Suprapubic skin (tissue), 4 donors: ENCODE measurements around the gene CDK9. TPM values are rescaled to one million over a fixed set of nuclear protein-coding genes. Genes with fewer than 3 reads are reported as not detected.
A peak's percentile ranks its signal among the peaks of the same experiment; 100 is the strongest.

ENCODE experiments used
- DNase-seq, 2 donors: peaks; one replicate each; pipeline ENCODE4 v3.0.0-alpha.2; 2019; ENCODE audit warnings: low spot score in 2 of 2
- H3K27ac ChIP-seq: fragments of 200-600 bp; sonication (generic); one replicate; pipeline ENCODE4 v1.5.1; 2019
- H3K27me3 ChIP-seq: fragments of 200-600 bp; sonication (generic); one replicate; pipeline ENCODE4 v1.5.1; 2019
- H3K36me3 ChIP-seq: fragments of 200-600 bp; sonication (generic); one replicate; pipeline ENCODE4 v1.5.1; 2019
- H3K4me1 ChIP-seq: fragments of 200-600 bp; sonication (generic); one replicate; pipeline ENCODE4 v1.5.1; 2019
- H3K4me3 ChIP-seq: fragments of 200-600 bp; sonication (generic); one replicate; pipeline ENCODE4 v1.5.1; 2019; ENCODE audit warnings: mild to moderate bottlenecking
- H3K9me3 ChIP-seq: fragments of 200-600 bp; sonication (generic); one replicate; pipeline ENCODE4 v1.5.1; 2019
- EP300 ChIP-seq: sonication (generic); formaldehyde crosslinking; IDR thresholded peaks from one replicate; pipeline ENCODE4 v1.6.1; 2017; ENCODE audit warnings: antibody characterized with exemption
- POLR2A ChIP-seq, 2 donors: fragments of 450-650 bp; IDR thresholded peaks; one replicate each; pipeline ENCODE4 v1.6.1; 2017; ENCODE audit warnings: antibody characterized with exemption in 2 of 2, mild to moderate bottlenecking in 2 of 2, moderate library complexity in 2 of 2
- POLR2AphosphoS5 ChIP-seq, 3 donors: sonication (generic); formaldehyde crosslinking; IDR thresholded peaks; one replicate each; pipeline ENCODE4 v1.6.1; 2017; ENCODE audit warnings: antibody characterized with exemption in 3 of 3
- WGBS: methylation state at CpG from one replicate; pipeline ENCODE4 v1.1.5; 2018; 5-methylcytosine and 5-hydroxymethylcytosine counted together
- total RNA-seq, 4 donors: library from RNA; depleted of rRNA; stranded (reverse); fragments of >200 nt; gene quantifications; one replicate each; pipeline ENCODE4 v1.1.0, GENCODE V29; 2016
- TF ChIP-seq, protein P1 (sequence below), 2 donors: fragments of 200-600 bp in 1 of 2; fragments of 450-650 bp in 1 of 2; sonication (generic) in 1 of 2; IDR thresholded peaks; one replicate each; pipeline ENCODE4 v1.5.1; 2016 to 2019; ENCODE audit warnings: antibody characterized with exemption in 2 of 2, mild to moderate bottlenecking in 1 of 2, moderate library complexity in 1 of 2

The CDK9 gene
- total RNA-seq, 4 donors from 2014 or later, result 57.2 to 119 (median 72.7) TPM

DNA sequence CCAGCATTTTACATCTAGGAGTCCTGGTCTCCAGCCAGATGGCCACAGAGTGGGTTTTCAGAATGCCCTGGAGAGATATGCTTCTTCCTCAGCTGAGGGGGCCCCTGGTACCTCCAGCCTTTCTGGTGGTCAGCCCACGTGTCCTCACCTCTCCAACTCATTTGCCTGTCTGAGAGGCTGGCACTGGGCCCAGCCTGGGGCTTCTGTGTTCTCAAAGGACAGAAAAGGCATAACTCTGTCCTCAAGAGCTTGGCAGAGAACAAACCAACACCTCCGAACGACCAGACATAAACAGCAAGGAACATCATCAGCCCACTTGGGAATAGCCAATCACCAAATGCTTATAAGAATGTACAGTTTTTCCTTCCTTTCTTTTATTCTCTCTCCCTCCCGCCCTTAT, 51.5 kb downstream of the CDK9 start:
- Histone ChIP-seq H3K27ac (peak overlapping the region; percentile 79), H3K36me3 (peaks cover 8% of the 10 kb centered on the region), H3K4me3 (no peak overlapping the region), H3K27me3 (no peaks in the 10 kb centered on the region), H3K4me1 (peaks cover 53% of the 10 kb centered on the region), H3K9me3 (no peaks in the 10 kb centered on the region)
- DNase-seq, result peak; percentile 67 to 77
- 77% methylated on average over 4 of the region's 4 CpGs for WGBS
- TF ChIP-seq POLR2A (IDR thresholded peaks at IDR 0.05) (no peak), POLR2AphosphoS5 (IDR thresholded peaks at IDR 0.05) (no peak), EP300 (no peak)
- TF ChIP-seq, protein P1, sequence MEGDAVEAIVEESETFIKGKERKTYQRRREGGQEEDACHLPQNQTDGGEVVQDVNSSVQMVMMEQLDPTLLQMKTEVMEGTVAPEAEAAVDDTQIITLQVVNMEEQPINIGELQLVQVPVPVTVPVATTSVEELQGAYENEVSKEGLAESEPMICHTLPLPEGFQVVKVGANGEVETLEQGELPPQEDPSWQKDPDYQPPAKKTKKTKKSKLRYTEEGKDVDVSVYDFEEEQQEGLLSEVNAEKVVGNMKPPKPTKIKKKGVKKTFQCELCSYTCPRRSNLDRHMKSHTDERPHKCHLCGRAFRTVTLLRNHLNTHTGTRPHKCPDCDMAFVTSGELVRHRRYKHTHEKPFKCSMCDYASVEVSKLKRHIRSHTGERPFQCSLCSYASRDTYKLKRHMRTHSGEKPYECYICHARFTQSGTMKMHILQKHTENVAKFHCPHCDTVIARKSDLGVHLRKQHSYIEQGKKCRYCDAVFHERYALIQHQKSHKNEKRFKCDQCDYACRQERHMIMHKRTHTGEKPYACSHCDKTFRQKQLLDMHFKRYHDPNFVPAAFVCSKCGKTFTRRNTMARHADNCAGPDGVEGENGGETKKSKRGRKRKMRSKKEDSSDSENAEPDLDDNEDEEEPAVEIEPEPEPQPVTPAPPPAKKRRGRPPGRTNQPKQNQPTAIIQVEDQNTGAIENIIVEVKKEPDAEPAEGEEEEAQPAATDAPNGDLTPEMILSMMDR (IDR thresholded peaks at IDR 0.05), result no peak

DNA sequence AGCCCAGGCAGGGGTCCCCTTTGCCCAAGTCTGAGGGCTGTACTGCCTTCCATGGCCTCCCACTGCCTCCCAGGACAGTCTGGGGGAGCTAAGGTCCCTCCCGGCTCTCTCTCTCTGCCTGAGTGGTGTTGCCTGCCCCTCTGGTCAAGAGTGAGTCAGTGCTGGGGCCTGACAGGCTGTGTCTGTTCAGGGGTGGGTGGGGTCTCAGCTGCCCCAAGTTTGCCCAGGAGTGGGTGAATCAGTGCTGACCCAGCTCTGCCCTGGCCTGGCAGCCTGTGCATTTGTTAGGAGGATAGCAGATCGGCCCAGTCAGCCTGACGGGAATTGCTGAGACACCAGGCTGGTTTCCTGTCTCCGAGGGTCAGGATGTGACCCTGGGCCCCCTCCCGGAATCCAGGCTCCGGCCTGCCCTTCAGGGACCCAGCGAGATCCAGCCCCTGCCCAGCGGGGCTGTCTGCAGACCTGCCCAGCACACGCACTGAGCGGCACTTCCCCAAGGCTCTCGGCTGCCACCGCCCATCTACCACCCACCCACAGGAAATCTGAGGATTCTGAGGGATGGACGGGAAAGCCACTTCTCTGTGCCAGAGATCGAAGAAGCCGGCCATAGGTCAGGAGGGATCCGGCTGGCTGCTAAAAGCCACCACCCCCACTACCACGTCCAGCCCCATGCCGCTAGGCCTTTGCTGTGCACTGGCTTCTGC, 52.7 kb downstream of the CDK9 start:
- TF ChIP-seq, protein P1 (IDR thresholded peaks at IDR 0.05), result no peak
- TF ChIP-seq POLR2A (IDR thresholded peaks at IDR 0.05) (peak in 1 of 2 donors; percentile 23), POLR2AphosphoS5 (IDR thresholded peaks at IDR 0.05) (peak in 1 of 3 donors; percentile 12)
- H3K4me3 ChIP-seq, result no peak overlapping the region
- H3K27me3 ChIP-seq, result no peaks in the 10 kb centered on the region
- H3K27ac ChIP-seq, result peak overlapping the region; percentile 79
- peaks cover 53% of the 10 kb centered on the region for H3K4me1 ChIP-seq
- no peaks in the 10 kb centered on the region for H3K9me3 ChIP-seq
- DNase-seq, result peak; percentile 78 to 88
- H3K36me3 ChIP-seq, result peaks cover 17% of the 10 kb centered on the region
- WGBS, result 32% methylated on average over 7 of the region's 18 CpGs

Other genes with a start within 250 kb of the CDK9 start
- gene STXBP1, start 173.8 kb upstream of the CDK9 start, total RNA-seq, result 10 to 100 TPM; 18.4 to 28.2 (median 24.5) TPM
- gene CFAP157, start 79.0 kb upstream of the CDK9 start, total RNA-seq, result under 1 TPM in 2 of 4 donors, not detected in 2; 0.24 to 0.57 TPM
- gene PTRH1, start 70.4 kb upstream of the CDK9 start, total RNA-seq, result 10 to 100 TPM in 3 of 4 donors, 1 to 10 TPM in 1; 7.4 to 58.4 (median 41.6) TPM
- under 1 TPM in 2 of 4 donors, not detected in 2; 0.16 to 0.21 TPM for gene TTC16, start 70.0 kb upstream of the CDK9 start, total RNA-seq
- gene TOR2A, start 50.7 kb upstream of the CDK9 start, total RNA-seq, result 10 to 100 TPM; 16.1 to 24.3 (median 19.3) TPM
- gene SH2D3C, start 7.4 kb upstream of the CDK9 start, total RNA-seq, result 1 to 10 TPM; 3.4 to 8.9 (median 6.1) TPM
- 10 to 100 TPM; 22.9 to 50.3 (median 28.3) TPM for gene FPGS, start 16.8 kb downstream of the CDK9 start, total RNA-seq
- gene ENG, start 68.6 kb downstream of the CDK9 start, total RNA-seq, result 10 to 100 TPM; 17.2 to 38.7 (median 31.2) TPM
- 10 to 100 TPM; 22.6 to 36.0 (median 26.0) TPM for gene AK1, start 91.6 kb downstream of the CDK9 start, total RNA-seq
- gene ST6GALNAC6, start 113.6 kb downstream of the CDK9 start, total RNA-seq, result 10 to 100 TPM; 41.6 to 50.5 (median 47.0) TPM
- 10 to 100 TPM; 14.6 to 25.2 (median 20.2) TPM for gene ST6GALNAC4, start 131.0 kb downstream of the CDK9 start, total RNA-seq
- gene PIP5KL1, start 144.7 kb downstream of the CDK9 start, total RNA-seq, result 10 to 100 TPM in 1 of 4 donors, 1 to 10 TPM in 3; 5.8 to 14.7 (median 9.2) TPM
- gene DPM2, start 151.8 kb downstream of the CDK9 start, total RNA-seq, result 10 to 100 TPM; 19.4 to 39.7 (median 30.6) TPM
- gene EEIG1, start 195.0 kb downstream of the CDK9 start, total RNA-seq, result 10 to 100 TPM; 43.1 to 85.8 (median 59.5) TPM